Measurements from ENCODE around the gene SLC16A1.

DNA sequence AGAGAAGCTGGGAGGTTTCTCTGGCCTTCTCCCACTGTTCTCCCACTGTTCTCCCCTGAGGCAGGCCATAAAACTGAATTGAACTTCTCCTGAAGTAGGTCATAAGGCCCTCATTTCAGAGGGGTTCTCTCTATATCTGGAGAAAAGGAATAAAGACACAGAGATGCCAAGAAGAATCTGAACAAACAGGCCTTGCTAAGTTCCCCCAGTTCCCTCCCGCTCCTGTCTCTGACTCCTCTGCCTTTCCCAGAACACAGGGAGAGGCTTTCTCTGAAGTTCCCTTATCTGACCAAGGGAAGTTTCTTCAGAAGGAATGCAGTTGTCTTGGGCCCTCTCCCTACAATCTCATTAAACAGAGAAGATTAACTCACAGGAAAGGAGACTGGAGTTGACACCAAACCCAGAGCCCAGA, 83.4 kb downstream of the SLC16A1 start:
- TF ChIP-seq YY1 (IDR thresholded peaks at IDR 0.05) (no peak), MAX (IDR thresholded peaks at IDR 0.05) (no peak), SP1 (IDR thresholded peaks at IDR 0.05) (no peak), JUND (IDR thresholded peaks at IDR 0.05) (no peak), RAD21 (IDR thresholded peaks at IDR 0.05) (no peak), REST (IDR thresholded peaks at IDR 0.05) (no peak), RXRA (IDR thresholded peaks at IDR 0.05) (no peak), ZBTB33 (IDR thresholded peaks at IDR 0.05) (no peak), GABPA (IDR thresholded peaks at IDR 0.05 in 1 of 2, conservative IDR thresholded peaks at IDR 0.05 in 1 of 2) (no peak), EGR1 (IDR thresholded peaks at IDR 0.05; ENCODE audit: low read depth in 2 of 2) (no peak)
- TF ChIP-seq, protein P1, sequence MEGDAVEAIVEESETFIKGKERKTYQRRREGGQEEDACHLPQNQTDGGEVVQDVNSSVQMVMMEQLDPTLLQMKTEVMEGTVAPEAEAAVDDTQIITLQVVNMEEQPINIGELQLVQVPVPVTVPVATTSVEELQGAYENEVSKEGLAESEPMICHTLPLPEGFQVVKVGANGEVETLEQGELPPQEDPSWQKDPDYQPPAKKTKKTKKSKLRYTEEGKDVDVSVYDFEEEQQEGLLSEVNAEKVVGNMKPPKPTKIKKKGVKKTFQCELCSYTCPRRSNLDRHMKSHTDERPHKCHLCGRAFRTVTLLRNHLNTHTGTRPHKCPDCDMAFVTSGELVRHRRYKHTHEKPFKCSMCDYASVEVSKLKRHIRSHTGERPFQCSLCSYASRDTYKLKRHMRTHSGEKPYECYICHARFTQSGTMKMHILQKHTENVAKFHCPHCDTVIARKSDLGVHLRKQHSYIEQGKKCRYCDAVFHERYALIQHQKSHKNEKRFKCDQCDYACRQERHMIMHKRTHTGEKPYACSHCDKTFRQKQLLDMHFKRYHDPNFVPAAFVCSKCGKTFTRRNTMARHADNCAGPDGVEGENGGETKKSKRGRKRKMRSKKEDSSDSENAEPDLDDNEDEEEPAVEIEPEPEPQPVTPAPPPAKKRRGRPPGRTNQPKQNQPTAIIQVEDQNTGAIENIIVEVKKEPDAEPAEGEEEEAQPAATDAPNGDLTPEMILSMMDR (IDR thresholded peaks at IDR 0.05; ENCODE audit: low read depth, low read length, missing input control), result no peak
